ENCODE measurements around the gene PUM1. TPM values are rescaled to one million over a fixed set of nuclear protein-coding genes. Genes with fewer than 3 reads are reported as not detected.

The PUM1 gene
- total and polyA plus RNA-seq, 4 donors = 18.1 to 49.2 (median 30.2) TPM

GRCh38 chr1:30930631-30931173 is 134.8 kb downstream of the PUM1 start:
- no peak for DNase-seq (ENCODE audit: low spot score)
- peaks cover 0 to 26% (median 19%) of the 10 kb centered on the region in 4 donors for H3K36me3 ChIP-seq (ENCODE audit: control insufficient read depth in 4 of 4, insufficient read depth in 3 of 4, low read depth in 1 of 4, low read length in 3 of 4)
- no peak for TF ChIP-seq FOXA1 (IDR thresholded peaks at IDR 0.05)
- TF ChIP-seq, protein P1, sequence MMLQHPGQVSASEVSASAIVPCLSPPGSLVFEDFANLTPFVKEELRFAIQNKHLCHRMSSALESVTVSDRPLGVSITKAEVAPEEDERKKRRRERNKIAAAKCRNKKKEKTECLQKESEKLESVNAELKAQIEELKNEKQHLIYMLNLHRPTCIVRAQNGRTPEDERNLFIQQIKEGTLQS (IDR thresholded peaks at IDR 0.05) = no peak
- no peak for TF ChIP-seq SP1 (IDR thresholded peaks at IDR 0.05)
- no peak for TF ChIP-seq RAD21 (IDR thresholded peaks at IDR 0.05)
- TF ChIP-seq ZBTB33 (IDR thresholded peaks at IDR 0.05) = no peak
- TF ChIP-seq NR2F2 (IDR thresholded peaks at IDR 0.05) = no peak
- TF ChIP-seq REST (IDR thresholded peaks at IDR 0.05) = no peak
- TF ChIP-seq EGR1 (IDR thresholded peaks at IDR 0.05; ENCODE audit: low read depth in 2 of 2) = no peak
- no peak for TF ChIP-seq TAF1 (conservative IDR thresholded peaks at IDR 0.05)
- TF ChIP-seq RXRA (IDR thresholded peaks at IDR 0.05) = no peak
- no peak for TF ChIP-seq JUND (IDR thresholded peaks at IDR 0.05)
- no peak overlapping the region for H3K27ac ChIP-seq (ENCODE audit: low read depth in 1 of 2, low read length in 2 of 2)
- no peaks in the 10 kb centered on the region for H3K27me3 ChIP-seq (ENCODE audit: control insufficient read depth in 4 of 4, insufficient read depth in 4 of 4, low read length in 3 of 4)
- no peak overlapping the region for H3K9ac ChIP-seq (ENCODE audit: low read depth in 1 of 2, low read length in 2 of 2)
- H3K9me3 ChIP-seq (ENCODE audit: control insufficient read depth in 4 of 4, low read length in 3 of 4) = no peaks in the 10 kb centered on the region
- no peak overlapping the region for H3K4me3 ChIP-seq (ENCODE audit: low read depth in 1 of 3, low read length in 3 of 3)
- WGBS = 82% methylated on average over 6 of the region's 6 CpGs
- peaks cover 0 to 3% (median 0%) of the 10 kb centered on the region in 4 donors for H3K4me1 ChIP-seq (ENCODE audit: control insufficient read depth in 4 of 4, insufficient read depth in 4 of 4, low read length in 3 of 4)

- Histone ChIP-seq H3K4me1 (ENCODE audit: control insufficient read depth in 4 of 4, insufficient read depth in 4 of 4, low read length in 3 of 4) (peaks cover 0 to 3% (median 0%) of the 10 kb centered on the region in 4 donors), H3K9me3 (ENCODE audit: control insufficient read depth in 4 of 4, low read length in 3 of 4) (no peaks in the 10 kb centered on the region), H3K9ac (ENCODE audit: low read depth in 1 of 2, low read length in 2 of 2) (no peak overlapping the region), H3K27me3 (ENCODE audit: control insufficient read depth in 4 of 4, insufficient read depth in 4 of 4, low read length in 3 of 4) (no peaks in the 10 kb centered on the region), H3K4me3 (ENCODE audit: low read depth in 1 of 3, low read length in 3 of 3) (no peak overlapping the region), H3K27ac (ENCODE audit: low read depth in 1 of 2, low read length in 2 of 2) (no peak overlapping the region), H3K36me3 (ENCODE audit: control insufficient read depth in 4 of 4, insufficient read depth in 3 of 4, low read depth in 1 of 4, low read length in 3 of 4) (peaks cover 0 to 22% (median 17%) of the 10 kb centered on the region in 4 donors)
- TF ChIP-seq RXRA (IDR thresholded peaks at IDR 0.05) = no peak
- TF ChIP-seq HNF4G (IDR thresholded peaks at IDR 0.05) = no peak
- no peak for TF ChIP-seq HNF4A (conservative IDR thresholded peaks at IDR 0.05)
- no peak for TF ChIP-seq NR2F2 (IDR thresholded peaks at IDR 0.05)
- no peak for TF ChIP-seq SP1 (IDR thresholded peaks at IDR 0.05)
- TF ChIP-seq TAF1 (conservative IDR thresholded peaks at IDR 0.05) = no peak
- no peak for TF ChIP-seq YY1 (IDR thresholded peaks at IDR 0.05)
- 78% methylated on average over 8 of the region's 8 CpGs for WGBS
- DNase-seq (ENCODE audit: low spot score) = no peak
Observed at GRCh38 chr1:30929944-30930525, 135.5 kb downstream of the PUM1 start.
